Activated CD8-positive, alpha-beta memory T cell treated with anti-CD3 and anti-CD28 coated beads, Interleukin-2, amount 50 U/mL, for 1 hour (primary cell): Measurements from ENCODE around the gene MFAP5.

ENCODE experiments used
- DNase-seq: peaks from one replicate; pipeline ENCODE4 v3.0.0-alpha.2; 2020; ENCODE audit errors: extremely low read depth

Gene MFAP5

GRCh38 chr12:8662593-8662992, at the start of gene MFAP5:
MFAP5 (minus strand) TSS chr12:8662826; CDS start chr12:8662104, 722 bp downstream.
- DNase-seq: no peak

- DNase-seq: no peak
These were observed 46.7 kb upstream of the MFAP5 start for GRCh38 chr12:8709124-8709830.

GRCh38 chr12:8702159-8702558, 39.5 kb upstream of the MFAP5 start:
- no peak for DNase-seq

GRCh38 chr12:8701046-8701660, 38.5 kb upstream of the MFAP5 start:
- DNase-seq: no peak

GRCh38 chr12:8699714-8700113, 37.1 kb upstream of the MFAP5 start:
- DNase-seq: no peak

GRCh38 chr12:8698879-8699278, 36.3 kb upstream of the MFAP5 start:
- no peak for DNase-seq

GRCh38 chr12:8698132-8698851, 35.7 kb upstream of the MFAP5 start:
- DNase-seq: no peak

GRCh38 chr12:8697476-8698131, 35.0 kb upstream of the MFAP5 start, which contains the start of gene RIMKLB:
RIMKLB (plus strand) TSS chr12:8697991; CDS start chr12:8713867, 15,876 bp downstream.
- peak; percentile 43 for DNase-seq

- no peak for DNase-seq
These were observed 34.5 kb upstream of the MFAP5 start for GRCh38 chr12:8697120-8697475.

- DNase-seq: no peak
These were observed 33.9 kb upstream of the MFAP5 start for GRCh38 chr12:8696442-8697090.

GRCh38 chr12:8695116-8695515, 32.5 kb upstream of the MFAP5 start:
- no peak for DNase-seq

- no peak for DNase-seq
These were observed 29.9 kb upstream of the MFAP5 start for GRCh38 chr12:8692573-8692972.

- no peak for DNase-seq
These were observed 27.1 kb upstream of the MFAP5 start for GRCh38 chr12:8689681-8690080.

- DNase-seq: no peak
These were observed 25.4 kb upstream of the MFAP5 start for GRCh38 chr12:8687846-8688601.

GRCh38 chr12:8685051-8685450, 22.4 kb upstream of the MFAP5 start:
- DNase-seq: no peak

- DNase-seq: no peak
These were observed 18.7 kb upstream of the MFAP5 start for GRCh38 chr12:8681129-8681884.

GRCh38 chr12:8680533-8680932, 17.9 kb upstream of the MFAP5 start:
- DNase-seq: no peak

- DNase-seq: no peak
These were observed 16.1 kb upstream of the MFAP5 start for GRCh38 chr12:8678661-8679111.

GRCh38 chr12:8677362-8677761, 14.7 kb upstream of the MFAP5 start:
- no peak for DNase-seq

GRCh38 chr12:8676651-8677050, 14.0 kb upstream of the MFAP5 start:
- DNase-seq: no peak
